PC-9 (cell line): ENCODE data around the gene OBSCN. TPM values are rescaled to one million over a fixed set of nuclear protein-coding genes. Genes with fewer than 3 reads are reported as not detected.

Experiments
- BruUV-seq: library from RNA; stranded (reverse); fragments of 400-500 nt; replicated peaks from 2 replicates; lab custom pipeline; 2021; lab: Mats Ljungman, UMichigan
- CTCF ChIA-PET: fragments of 300-600 bp; sonication (Branson Sonifier 250); formaldehyde crosslinking; loops from one replicate; lab custom pipeline; 2022; ENCODE audit warnings: antibody characterized with exemption; lab: Charles Lee
- POLR2A ChIA-PET: fragments of 300-600 bp; sonication (Branson Sonifier 250); formaldehyde crosslinking; loops from one replicate; lab custom pipeline; 2022; ENCODE audit warnings: antibody characterized with exemption; ENCODE audit not compliant: unreplicated experiment; lab: Charles Lee
- DNase-seq, 2 experiments: peaks; one replicate each; pipeline versions ENCODE4 v3.0.0 to v3.0.0-alpha.2; 2015 to 2022; ENCODE audit warnings: mixed read lengths in 1 of 2
- H2AFZ ChIP-seq: fragments of 200-600 bp; sonication (generic); 2 replicates; pipeline ENCODE4 v1.8.1; 2017; ENCODE audit warnings: antibody characterized with exemption
- H3F3A ChIP-seq: fragments of 200-600 bp; sonication (generic); 2 replicates; pipeline ENCODE4 v1.8.1; 2017; ENCODE audit warnings: antibody characterized with exemption, mild to moderate bottlenecking, low read depth; ENCODE audit not compliant: insufficient read depth
- H3K27ac ChIP-seq: fragments of 200-600 bp; sonication (generic); 2 replicates; pipeline ENCODE4 v1.6.1; 2016; ENCODE audit warnings: mixed run types
- H3K27me3 ChIP-seq: fragments of 200-600 bp; sonication (generic); 2 replicates; pipeline ENCODE4 v1.6.1; 2016; ENCODE audit warnings: low read depth, mixed run types; ENCODE audit not compliant: insufficient read depth
- H3K36me3 ChIP-seq: fragments of 200-600 bp; sonication (generic); 2 replicates; pipeline ENCODE4 v1.6.1; 2016; ENCODE audit warnings: low read depth, mixed run types
- H3K4me1 ChIP-seq: fragments of 200-600 bp; sonication (generic); replicated peaks from 2 replicates; pipeline ENCODE4 v1.6.1; 2016; ENCODE audit warnings: mixed run types; ENCODE audit not compliant: insufficient read depth
- H3K4me2 ChIP-seq: fragments of 200-600 bp; sonication (generic); 2 replicates; pipeline ENCODE4 v1.6.1; 2017; ENCODE audit warnings: mixed run types
- H3K4me3 ChIP-seq: fragments of 200-600 bp; sonication (generic); 2 replicates; pipeline ENCODE4 v1.6.1; 2016; ENCODE audit warnings: mixed run types
- H3K79me2 ChIP-seq: fragments of 200-600 bp; sonication (generic); 2 replicates; pipeline ENCODE4 v1.6.1; 2017; ENCODE audit warnings: low read depth, mixed run types
- H3K9me2 ChIP-seq: fragments of 200-600 bp; sonication (generic); 2 replicates; pipeline ENCODE4 v1.8.1; 2017; ENCODE audit warnings: mild to moderate bottlenecking; ENCODE audit not compliant: insufficient read depth
- H3K9me3 ChIP-seq: fragments of 200-600 bp; sonication (generic); 2 replicates; pipeline ENCODE4 v1.8.1; 2016; ENCODE audit warnings: low read depth; ENCODE audit not compliant: insufficient read depth
- H4K20me1 ChIP-seq: fragments of 200-600 bp; sonication (generic); 2 replicates; pipeline ENCODE4 v1.8.1; 2017; ENCODE audit not compliant: insufficient read depth
- CTCF ChIP-seq: fragments of 200-600 bp; sonication (generic); conservative IDR thresholded peaks from 2 replicates; pipeline ENCODE4 v1.6.1; 2017; ENCODE audit warnings: mixed run types, antibody characterized with exemption, mild to moderate bottlenecking, moderate library complexity
- EZH2 ChIP-seq: fragments of 200-600 bp; sonication (generic); IDR thresholded peaks from 2 replicates; pipeline ENCODE4 v1.8.0; 2017; ENCODE audit warnings: antibody characterized with exemption, low read depth
- intact Hi-C: fragments of 100-400 bp; cut with micrococcal nuclease; formaldehyde crosslinking; loops from one replicate; pipeline ENCODE4 v1.10.0; 2022; ENCODE audit not compliant: unreplicated experiment
- total RNA-seq: library from RNA; stranded (reverse); gene quantifications from 2 replicates; pipeline ENCODE4 v1.2.3, GENCODE V29; 2021

The OBSCN gene
- total RNA-seq, 1 experiment from 2014 or later: 62.9 TPM

- Histone ChIP-seq H4K20me1 (no peaks in the 10 kb centered on the region), H2AFZ (no peak overlapping the region), H3K4me1 (no peaks in the 10 kb centered on the region), H3F3A (0 out of 2 replicates have a peak, but pooled peaks cover 10% of the 10 kb centered on the region), H3K4me2 (no peak overlapping the region), H3K9me3 (peaks cover 12% of the 10 kb centered on the region), H3K27ac (no peak overlapping the region), H3K36me3 (no peaks in the 10 kb centered on the region), H3K79me2 (no peaks in the 10 kb centered on the region), H3K27me3 (no peaks in the 10 kb centered on the region), H3K4me3 (no peak overlapping the region), H3K9me2 (no peaks in the 10 kb centered on the region)
- intact Hi-C loops: no loop called here
- no peak for DNase-seq
- no TSS peak for BruUV-seq
- ChIA-PET CTCF (no interaction called here), POLR2A (no interaction called here)
- TF ChIP-seq EZH2 (no peak), CTCF (peak; percentile 35)
These were observed 133.0 kb downstream of the OBSCN start for GRCh38 chr1:228340686-228341449.

- peaks cover 12% of the 10 kb centered on the region for H3K9me3 ChIP-seq
- no peak overlapping the region for H3K4me2 ChIP-seq
- ChIA-PET POLR2A (no interaction called here), CTCF (no interaction called here)
- no peak overlapping the region for H3K27ac ChIP-seq
- DNase-seq: no peak
- TF ChIP-seq CTCF (no peak), EZH2 (no peak)
- H3F3A ChIP-seq: 0 out of 2 replicates have a peak, but pooled peaks cover 10% of the 10 kb centered on the region
- H3K79me2 ChIP-seq: no peaks in the 10 kb centered on the region
- intact Hi-C loops: no loop called here
- H4K20me1 ChIP-seq: no peaks in the 10 kb centered on the region
- no peak overlapping the region for H3K4me3 ChIP-seq
- H3K36me3 ChIP-seq: no peaks in the 10 kb centered on the region
- no peaks in the 10 kb centered on the region for H3K27me3 ChIP-seq
- no peaks in the 10 kb centered on the region for H3K9me2 ChIP-seq
- no TSS peak for BruUV-seq
- no peaks in the 10 kb centered on the region for H3K4me1 ChIP-seq
- H2AFZ ChIP-seq: no peak overlapping the region
These were observed 133.6 kb downstream of the OBSCN start for GRCh38 chr1:228341450-228341813.

- Histone ChIP-seq H3K4me1 (no peaks in the 10 kb centered on the region), H3K36me3 (no peaks in the 10 kb centered on the region), H3K9me3 (peaks cover 12% of the 10 kb centered on the region), H3K4me3 (no peak overlapping the region), H3K27ac (no peak overlapping the region), H2AFZ (no peak overlapping the region), H4K20me1 (no peaks in the 10 kb centered on the region), H3K9me2 (no peaks in the 10 kb centered on the region), H3K27me3 (no peaks in the 10 kb centered on the region), H3F3A (0 out of 2 replicates have a peak, but pooled peaks cover 10% of the 10 kb centered on the region), H3K4me2 (peak overlapping the region; percentile 29; the same call in 1 of the 2 replicates), H3K79me2 (no peaks in the 10 kb centered on the region)
- intact Hi-C loops: no loop called here
- no peak for TF ChIP-seq CTCF
- TF ChIP-seq EZH2: no peak
- no TSS peak for BruUV-seq
- ChIA-PET CTCF (no interaction called here), POLR2A (no interaction called here)
- no peak for DNase-seq
These were observed 134.2 kb downstream of the OBSCN start for GRCh38 chr1:228341814-228342626.
